IPS-20b (cell line): ENCODE results near the gene EXOC1.
A peak's percentile ranks its signal among the peaks of the same experiment; 100 is the strongest.
"Not testable (repeated sequence)": the region's sequence is repeated elsewhere in the genome, so short reads cannot be mapped to it uniquely, and the experiment has no call there.

Experiments used
- H3K27ac ChIP-seq: one replicate; pipeline ENCODE4 v1.5.1; 2013; ENCODE audit warnings: low read length
- H3K27me3 ChIP-seq: 2 replicates; pipeline ENCODE4 v1.6.1; 2013; ENCODE audit warnings: mild to moderate bottlenecking, low read length, inconsistent platforms; ENCODE audit not compliant: insufficient read depth
- H3K36me3 ChIP-seq: 2 replicates; pipeline ENCODE4 v1.6.1; 2013; ENCODE audit warnings: low read depth, mild to moderate bottlenecking, inconsistent platforms, low read length, moderate library complexity; ENCODE audit not compliant: insufficient read depth
- H3K4me1 ChIP-seq: 2 replicates; pipeline ENCODE4 v1.6.1; 2013; ENCODE audit warnings: mild to moderate bottlenecking, control low read depth, inconsistent platforms, low read length, moderate library complexity; ENCODE audit not compliant: insufficient read depth
- H3K4me3 ChIP-seq: 2 replicates; pipeline ENCODE4 v1.5.1; 2013; ENCODE audit warnings: mild to moderate bottlenecking, low read length, inconsistent platforms
- H3K9ac ChIP-seq: 2 replicates; pipeline ENCODE4 v1.6.1; 2013; ENCODE audit warnings: low read depth, mild to moderate bottlenecking, inconsistent platforms, low read length, moderate library complexity
- H3K9me3 ChIP-seq: 2 replicates; pipeline ENCODE4 v1.6.1; 2013; ENCODE audit warnings: mild to moderate bottlenecking, low read depth, low read length, inconsistent platforms; ENCODE audit not compliant: insufficient read depth

Gene EXOC1

DNA sequence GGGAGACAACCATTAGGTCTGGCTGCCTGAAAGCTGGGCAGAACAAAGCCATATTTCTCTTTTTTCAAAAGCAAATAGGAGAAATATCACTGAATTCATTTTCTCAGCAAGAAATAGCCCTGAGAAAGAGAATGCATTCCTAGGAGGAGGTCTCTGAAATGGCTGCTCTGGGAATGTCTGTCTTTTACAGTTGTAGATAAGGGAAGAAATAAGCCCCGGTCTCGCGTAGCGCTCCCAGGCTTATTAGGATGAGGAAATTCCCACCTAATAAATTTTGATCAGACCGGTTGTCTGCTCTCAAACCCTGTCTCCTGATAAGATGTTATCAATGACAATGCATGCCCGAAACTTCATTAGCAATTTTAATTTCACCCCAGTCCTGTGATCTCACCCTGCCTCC is 82.5 kb downstream of the EXOC1 start:
- not testable (repeated sequence) for H3K4me3 ChIP-seq, H3K4me1 ChIP-seq, H3K36me3 ChIP-seq, H3K9ac ChIP-seq, H3K27me3 ChIP-seq, H3K27ac ChIP-seq
- peaks cover 10% of the 10 kb centered on the region for H3K9me3 ChIP-seq

DNA sequence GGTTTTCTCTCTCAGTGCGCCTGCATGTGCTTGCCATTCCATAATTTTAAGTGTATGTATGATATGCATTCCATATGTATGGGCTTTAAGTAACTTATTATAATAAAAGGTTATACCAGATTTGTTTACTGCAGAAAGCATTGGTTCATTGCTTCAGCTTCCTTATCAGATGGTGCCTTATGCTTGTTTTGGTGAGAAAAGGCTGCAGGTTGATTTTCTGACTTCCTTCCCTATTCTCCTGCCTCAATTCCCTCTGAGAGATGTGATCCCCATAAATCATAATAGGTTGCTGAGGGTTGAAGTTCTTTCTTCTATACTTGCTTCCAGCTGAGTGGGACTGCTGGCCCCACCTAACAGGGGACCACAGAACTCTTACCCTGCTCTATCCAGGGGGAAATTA is 85.0 kb downstream of the EXOC1 start:
- no peaks in the 10 kb centered on the region for H3K36me3 ChIP-seq
- H3K4me1 ChIP-seq = peaks cover 5% of the 10 kb centered on the region; the same call in 1 of the 2 replicates
- no peaks in the 10 kb centered on the region for H3K27me3 ChIP-seq
- no peak overlapping the region for H3K9ac ChIP-seq
- H3K9me3 ChIP-seq = peaks cover 10% of the 10 kb centered on the region
- no peak overlapping the region for H3K4me3 ChIP-seq
- H3K27ac ChIP-seq = no peak overlapping the region

DNA sequence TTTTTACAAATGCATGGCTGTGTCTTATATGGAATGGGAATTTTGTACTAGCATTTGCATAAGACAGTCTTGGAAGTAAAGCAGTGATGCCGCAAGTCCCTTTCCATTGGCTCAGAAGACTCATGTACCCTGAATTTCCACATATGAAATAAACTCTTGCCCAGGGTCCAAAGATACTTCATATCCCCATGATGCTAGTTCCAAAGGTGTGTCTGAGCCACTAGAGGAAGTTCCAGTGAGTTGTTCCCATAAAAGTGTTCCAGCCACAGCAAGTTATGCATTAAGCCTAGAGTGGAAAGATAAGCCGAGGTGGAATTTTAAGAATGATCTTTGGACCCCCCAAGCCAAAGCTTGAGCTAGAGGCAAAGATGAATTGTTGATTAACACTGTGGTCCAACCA is 86.0 kb downstream of the EXOC1 start:
- Histone ChIP-seq H3K9me3 (peaks cover 10% of the 10 kb centered on the region), H3K27me3 (no peaks in the 10 kb centered on the region), H3K36me3 (no peaks in the 10 kb centered on the region), H3K27ac (no peak overlapping the region), H3K4me1 (peaks cover 5% of the 10 kb centered on the region; the same call in 1 of the 2 replicates), H3K9ac (no peak overlapping the region), H3K4me3 (no peak overlapping the region)

GRCh38 chr4:55941881-55942396 is 88.5 kb downstream of the EXOC1 start:
- Histone ChIP-seq H3K4me1 (peaks cover 5% of the 10 kb centered on the region), H3K9ac (no peak overlapping the region), H3K36me3 (no peaks in the 10 kb centered on the region), H3K27ac (no peak overlapping the region), H3K9me3 (peaks cover 6% of the 10 kb centered on the region), H3K4me3 (no peak overlapping the region), H3K27me3 (no peaks in the 10 kb centered on the region)

GRCh38 chr4:55947254-55947882 is 93.9 kb downstream of the EXOC1 start:
- Histone ChIP-seq H3K4me3 (no peak overlapping the region), H3K27ac (no peak overlapping the region)

DNA sequence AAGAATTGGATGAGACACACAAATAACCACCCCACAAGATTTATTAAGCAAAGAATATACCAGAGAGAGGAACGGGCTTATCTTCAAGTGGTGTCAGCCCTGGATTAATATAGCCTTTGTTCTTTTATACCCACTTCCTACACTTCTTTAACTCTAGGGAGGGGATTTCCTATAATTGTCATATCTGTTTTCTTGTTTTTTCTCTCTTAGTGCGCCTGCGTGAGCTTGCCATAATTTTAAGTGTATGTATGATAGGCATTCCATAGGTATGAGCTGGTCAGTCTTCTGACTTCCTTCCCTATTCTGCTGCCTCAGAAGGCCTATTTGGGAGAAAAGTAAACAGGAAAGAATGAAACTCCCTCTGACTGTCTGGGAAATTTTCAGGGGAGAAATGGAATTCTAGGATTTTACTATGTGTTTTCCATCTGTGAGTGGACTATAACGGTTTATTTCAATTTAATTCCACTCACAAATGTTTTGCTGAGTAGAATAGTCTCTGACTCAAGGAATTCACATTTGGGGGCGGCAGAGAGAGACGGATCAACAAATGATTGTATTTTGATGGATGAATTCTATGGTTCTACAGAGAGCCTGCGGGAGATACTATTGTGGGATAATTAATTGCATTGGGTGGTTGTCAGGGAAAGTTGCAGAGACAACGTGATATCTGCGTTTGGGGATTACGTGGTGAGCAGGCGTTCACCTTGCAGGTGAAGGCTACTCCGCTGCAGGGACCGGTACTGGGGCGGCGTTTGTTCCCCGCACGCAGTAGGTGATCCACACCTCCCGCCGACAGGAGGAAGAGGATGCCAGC is 94.7 kb downstream of the EXOC1 start:
- H3K27ac ChIP-seq = no peak overlapping the region
- H3K9me3 ChIP-seq = no peaks in the 10 kb centered on the region
- H3K4me1 ChIP-seq = peaks cover 19% of the 10 kb centered on the region
- H3K4me3 ChIP-seq = peak overlapping the region; percentile 92
- H3K36me3 ChIP-seq = peaks cover 12% of the 10 kb centered on the region
- H3K27me3 ChIP-seq = no peaks in the 10 kb centered on the region
- peak overlapping the region; percentile 29; the same call in 1 of the 2 replicates for H3K9ac ChIP-seq

More at GRCh38 chr4:55947254-55947882, 93.9 kb downstream of the EXOC1 start:
- peaks cover 19% of the 10 kb centered on the region for H3K4me1 ChIP-seq
- H3K9ac ChIP-seq = no peak overlapping the region
- H3K36me3 ChIP-seq = peaks cover 5% of the 10 kb centered on the region
- no peaks in the 10 kb centered on the region for H3K27me3 ChIP-seq
- H3K9me3 ChIP-seq = no peaks in the 10 kb centered on the region

DNA sequence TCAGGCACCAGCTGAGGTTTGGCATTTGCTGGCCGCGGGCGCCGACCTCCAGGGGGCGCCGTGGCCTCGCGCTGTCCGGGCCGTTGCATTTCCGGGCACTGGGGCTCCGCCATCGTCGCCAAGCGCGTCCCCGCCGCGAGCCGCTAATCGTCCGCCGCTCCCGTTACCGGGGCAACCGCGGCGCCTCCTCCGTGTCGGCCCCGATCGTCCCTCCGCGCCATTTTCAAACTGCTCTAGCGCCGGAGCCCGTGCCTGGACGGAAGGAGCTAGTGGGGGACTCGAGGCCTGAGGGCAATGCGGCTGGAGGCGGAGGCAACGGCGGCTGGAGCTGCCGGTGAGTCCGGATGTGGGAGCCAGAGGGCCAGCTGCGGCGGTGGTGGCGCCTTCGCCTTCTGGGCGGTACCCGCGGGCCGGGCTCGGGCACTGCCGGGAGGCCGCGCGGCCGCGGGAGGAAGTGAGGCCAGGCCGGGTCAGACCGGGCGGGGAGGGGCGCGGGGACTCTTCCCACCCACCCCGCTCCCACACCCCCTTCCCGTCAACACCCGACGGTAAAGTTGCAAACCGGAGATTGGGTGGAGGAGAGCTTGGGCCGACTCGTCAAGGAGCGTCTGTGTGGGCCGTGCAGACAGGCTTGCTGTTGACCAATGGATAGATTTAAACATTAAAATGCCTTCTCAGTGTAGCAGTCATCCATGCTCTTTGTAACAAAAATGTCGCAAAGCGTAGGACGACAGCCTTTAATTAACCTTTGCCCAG is 95.5 kb downstream of the EXOC1 start, which contains the start of gene CEP135:
TSS of gene CEP135 (plus strand) at position 220 of the 756 bp plus-strand sequence. CDS start 3,186 bp downstream, outside the sequence.
- Histone ChIP-seq H3K4me3 (peak within 1 kb of the TSS; percentile 92), H3K9ac (peak within 1 kb of the TSS; percentile 87), H3K9me3 (no peaks in the 10 kb centered on the region), H3K27me3 (no peaks in the 10 kb centered on the region), H3K4me1 (peaks cover 19% of the 10 kb centered on the region), H3K27ac (peak within 1 kb of the TSS; percentile 68), H3K36me3 (peaks cover 18% of the 10 kb centered on the region)

DNA sequence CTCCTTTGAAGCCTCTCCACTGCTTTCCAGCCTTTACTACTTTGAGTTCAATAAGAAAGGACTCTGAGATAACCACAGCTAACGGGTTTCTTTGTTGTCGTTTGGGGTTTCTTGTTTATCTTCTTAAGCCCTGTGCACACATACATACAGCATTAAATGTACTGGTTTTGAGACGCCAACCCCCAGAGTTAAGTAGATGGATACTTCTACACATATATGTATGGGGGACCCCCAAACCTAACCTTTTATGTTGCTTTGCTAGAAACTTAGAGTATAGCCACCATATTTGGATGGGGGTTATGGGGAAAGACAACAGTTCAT is 96.0 kb downstream of the EXOC1 start:
- Histone ChIP-seq H3K9ac (peak overlapping the region; percentile 87), H3K9me3 (no peaks in the 10 kb centered on the region), H3K36me3 (peaks cover 24% of the 10 kb centered on the region), H3K4me3 (peak overlapping the region; percentile 92), H3K27ac (peak overlapping the region; percentile 68), H3K4me1 (peaks cover 19% of the 10 kb centered on the region), H3K27me3 (no peaks in the 10 kb centered on the region)

DNA sequence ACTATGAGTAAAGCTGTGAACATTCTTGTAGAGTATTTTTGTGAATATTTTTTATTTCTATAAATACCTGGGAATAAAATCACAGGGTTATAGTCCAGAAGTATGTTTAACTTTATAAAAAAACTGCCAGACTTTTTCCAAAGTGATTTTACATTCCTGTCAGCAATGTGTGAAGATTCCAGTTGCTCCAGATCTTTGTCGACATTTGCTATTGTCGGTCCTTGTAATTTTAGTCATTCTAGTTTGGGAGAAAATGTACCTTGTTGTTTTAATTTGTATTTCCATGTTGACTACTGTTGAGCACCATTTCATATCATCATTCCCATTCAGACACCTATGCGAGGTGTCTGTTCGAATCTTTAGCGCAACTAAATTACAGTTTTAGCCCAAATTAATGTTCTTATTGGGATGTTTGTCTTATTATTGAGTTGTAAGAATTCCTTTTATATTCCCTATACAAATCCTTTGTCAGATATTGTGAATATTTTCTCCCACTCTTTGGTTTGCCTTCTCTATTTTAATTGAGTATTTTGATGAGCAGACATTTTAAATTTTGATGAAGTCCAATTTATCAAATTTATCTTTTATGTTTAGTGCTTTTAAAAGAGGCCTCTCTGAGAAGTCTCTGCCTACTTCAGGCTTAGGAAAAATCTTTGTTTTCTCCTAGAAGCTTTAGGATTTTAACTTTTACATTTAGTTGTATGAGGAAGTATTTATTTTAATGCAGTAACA is 97.9 kb downstream of the EXOC1 start:
- no peaks in the 10 kb centered on the region for H3K27me3 ChIP-seq
- no peak overlapping the region for H3K27ac ChIP-seq
- peaks cover 19% of the 10 kb centered on the region for H3K4me1 ChIP-seq

More for the DNA sequence above, 97.9 kb downstream of the EXOC1 start:
- no peak overlapping the region for H3K4me3 ChIP-seq
- peaks cover 43% of the 10 kb centered on the region for H3K36me3 ChIP-seq
- no peaks in the 10 kb centered on the region for H3K9me3 ChIP-seq
- no peak overlapping the region for H3K9ac ChIP-seq
